ENCODE data around the gene HKDC1.

GRCh38 chr10:69222157-69223027 lies 2.3 kb downstream of the HKDC1 start:
- TF ChIP-seq CTCF (conservative IDR thresholded peaks at IDR 0.05; ENCODE audit: low read length) (peak; percentile 96), EZH2phosphoT487 (IDR thresholded peaks at IDR 0.05; ENCODE audit: borderline replicate concordance, low read depth, low read length) (no peak)
